Smooth muscle cell of the brain vasculature (primary cell): ENCODE data around the gene STAT2.
"Not testable (repeated sequence)": the region's sequence is repeated elsewhere in the genome, so short reads cannot be mapped to it uniquely, and the experiment has no call there.

Experiments used
- DNase-seq: peaks from one replicate; pipeline ENCODE4 v3.0.0-alpha.2; 2012; ENCODE audit warnings: low read depth, low spot score

Gene STAT2

GRCh38 chr12:56330936-56331490, 28.9 kb downstream of the STAT2 start:
- DNase-seq, result no peak

- DNase-seq, result no peak
Measured at GRCh38 chr12:56326533-56326932, 33.4 kb downstream of the STAT2 start.

- no peak for DNase-seq
Measured at GRCh38 chr12:56326126-56326525, 33.8 kb downstream of the STAT2 start.

GRCh38 chr12:56324206-56324605, 35.7 kb downstream of the STAT2 start:
- DNase-seq, result no peak

GRCh38 chr12:56321610-56322009, 38.3 kb downstream of the STAT2 start:
- not testable (repeated sequence) for DNase-seq

- no peak for DNase-seq
Measured at GRCh38 chr12:56321027-56321426, 38.9 kb downstream of the STAT2 start.

GRCh38 chr12:56317675-56318074, 42.2 kb downstream of the STAT2 start:
- no peak for DNase-seq

GRCh38 chr12:56315622-56316473, 44.1 kb downstream of the STAT2 start, which contains the start of gene CNPY2:
TSS of gene CNPY2 (minus strand) at chr12:56315988. CDS start at chr12:56315217, 771 bp downstream.
- DNase-seq, result peak; percentile 93

GRCh38 chr12:56315249-56315621, 44.7 kb downstream of the STAT2 start:
- DNase-seq, result no peak

GRCh38 chr12:56311003-56311402, 48.9 kb downstream of the STAT2 start:
- DNase-seq, result no peak

GRCh38 chr12:56308714-56309113, 51.2 kb downstream of the STAT2 start:
- DNase-seq, result no peak

GRCh38 chr12:56307221-56307965, 52.5 kb downstream of the STAT2 start:
- no peak for DNase-seq

- no peak for DNase-seq
Measured at GRCh38 chr12:56304872-56305590, 54.9 kb downstream of the STAT2 start.

GRCh38 chr12:56304276-56304675, 55.6 kb downstream of the STAT2 start:
- no peak for DNase-seq

GRCh38 chr12:56300644-56301464, 59.1 kb downstream of the STAT2 start:
- DNase-seq, result no peak

- peak; percentile 94 for DNase-seq
Measured at GRCh38 chr12:56299853-56300643, 59.9 kb downstream of the STAT2 start, which contains the start of gene CS. TSS of gene CS (minus strand) at chr12:56300330. CDS start at chr12:56300201, 129 bp downstream.

GRCh38 chr12:56299308-56299852, 60.5 kb downstream of the STAT2 start:
- DNase-seq, result peak; percentile 6

- no peak for DNase-seq
Measured at GRCh38 chr12:56298828-56299227, 61.1 kb downstream of the STAT2 start.

GRCh38 chr12:56297400-56297799, 62.5 kb downstream of the STAT2 start:
- no peak for DNase-seq

GRCh38 chr12:56296295-56296694, 63.6 kb downstream of the STAT2 start:
- DNase-seq, result no peak
